NT2/D1 (cell line): ENCODE measurements around the gene SLC1A7.

ENCODE experiments used
- SUZ12 ChIP-seq: IDR thresholded peaks from 2 replicates; pipeline ENCODE4 v1.6.1; 2011; ENCODE audit not compliant: insufficient read length, insufficient read depth; ENCODE audit errors: extremely low read depth
- YY1 ChIP-seq: IDR thresholded peaks from 2 replicates; pipeline ENCODE4 v1.6.1; 2011; ENCODE audit not compliant: insufficient read length, insufficient read depth
- ZNF274 ChIP-seq: IDR thresholded peaks from 2 replicates; pipeline ENCODE4 v1.6.1; 2011; ENCODE audit warnings: mild to moderate bottlenecking, low read depth, low read length

- no peak for TF ChIP-seq YY1
- TF ChIP-seq ZNF274 = no peak
- no peak for TF ChIP-seq SUZ12
Observed at GRCh38 chr1:53046930-53047329, 95.5 kb downstream of the SLC1A7 start.
